Ectodermal cell (in vitro differentiated cells): ENCODE measurements around the gene SNX30.

ENCODE experiments used
- H3K27ac ChIP-seq: 2 replicates; pipeline ENCODE4 v1.7.0; 2013; ENCODE audit warnings: mild to moderate bottlenecking, low read depth, low read length; ENCODE audit not compliant: insufficient read depth, poor library complexity, severe bottlenecking
- H3K27me3 ChIP-seq: 2 replicates; pipeline ENCODE4 v1.7.0; 2013; ENCODE audit warnings: mild to moderate bottlenecking, low read length; ENCODE audit not compliant: insufficient read depth, control insufficient read depth, poor library complexity, severe bottlenecking
- H3K36me3 ChIP-seq: one replicate; pipeline ENCODE4 v1.7.0; 2013; ENCODE audit warnings: low read length; ENCODE audit not compliant: control insufficient read depth, insufficient read depth
- H3K4me1 ChIP-seq: one replicate; pipeline ENCODE4 v1.7.0; 2013; ENCODE audit warnings: low read length; ENCODE audit not compliant: control insufficient read depth, insufficient read depth
- H3K4me3 ChIP-seq: 2 replicates; pipeline ENCODE4 v1.7.0; 2013; ENCODE audit warnings: low read depth, low read length, control low read depth; ENCODE audit not compliant: insufficient read depth
- H3K9me3 ChIP-seq: 2 replicates; pipeline ENCODE4 v1.7.0; 2013; ENCODE audit warnings: mild to moderate bottlenecking, low read length, moderate library complexity; ENCODE audit not compliant: control insufficient read depth
- WGBS, 2 experiments: methylation state at CpG; one replicate each; pipeline ENCODE4 v1.1.7; 2013; ENCODE audit warnings: missing lambda C conversion rate in 2 of 2; 5-methylcytosine and 5-hydroxymethylcytosine counted together

Gene SNX30

DNA sequence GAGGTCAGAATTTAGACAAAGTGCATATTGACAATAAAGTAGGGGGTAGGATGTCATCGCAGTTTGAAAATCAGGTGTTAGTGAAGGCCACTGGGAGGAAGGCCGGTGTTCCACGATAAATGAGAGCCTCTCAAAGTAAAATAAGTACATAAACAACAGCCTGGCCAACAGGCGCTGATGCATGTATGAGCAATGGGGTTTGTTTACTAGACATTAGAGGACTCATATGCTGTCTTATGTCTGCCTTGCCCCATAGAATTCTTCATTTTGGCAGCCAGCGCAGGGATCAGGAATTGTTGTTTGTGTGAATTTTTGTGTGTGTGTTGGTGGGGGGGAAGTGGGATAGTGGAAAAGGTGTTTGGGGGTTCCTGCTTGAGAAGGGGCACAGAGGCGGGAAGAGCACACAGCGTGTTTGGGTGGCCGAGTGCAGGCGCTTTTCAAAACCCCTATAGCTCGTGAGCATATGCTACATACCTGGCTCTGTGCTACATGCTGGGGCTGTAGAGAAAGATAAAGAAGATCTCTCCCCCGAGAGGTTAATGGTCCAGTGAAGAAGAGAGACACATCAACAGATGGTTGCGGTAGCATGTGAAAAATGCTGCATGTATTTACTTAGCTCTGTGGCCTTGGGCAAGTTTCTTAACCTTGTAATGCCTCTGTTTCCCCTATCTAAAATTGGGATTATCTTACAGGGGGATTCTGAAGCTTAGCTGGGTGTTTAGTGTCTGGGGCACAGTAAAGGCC lies 11.5 kb downstream of the SNX30 start:
- H3K36me3 ChIP-seq = no peaks in the 10 kb centered on the region
- peaks cover 5% of the 10 kb centered on the region for H3K4me1 ChIP-seq
- H3K27ac ChIP-seq = no peak overlapping the region
- no peak overlapping the region for H3K4me3 ChIP-seq
- no peaks in the 10 kb centered on the region for H3K27me3 ChIP-seq
- no peaks in the 10 kb centered on the region for H3K9me3 ChIP-seq
- WGBS, 2 experiments = 94 to 97% methylated on average over 12 of the region's 12 CpGs

DNA sequence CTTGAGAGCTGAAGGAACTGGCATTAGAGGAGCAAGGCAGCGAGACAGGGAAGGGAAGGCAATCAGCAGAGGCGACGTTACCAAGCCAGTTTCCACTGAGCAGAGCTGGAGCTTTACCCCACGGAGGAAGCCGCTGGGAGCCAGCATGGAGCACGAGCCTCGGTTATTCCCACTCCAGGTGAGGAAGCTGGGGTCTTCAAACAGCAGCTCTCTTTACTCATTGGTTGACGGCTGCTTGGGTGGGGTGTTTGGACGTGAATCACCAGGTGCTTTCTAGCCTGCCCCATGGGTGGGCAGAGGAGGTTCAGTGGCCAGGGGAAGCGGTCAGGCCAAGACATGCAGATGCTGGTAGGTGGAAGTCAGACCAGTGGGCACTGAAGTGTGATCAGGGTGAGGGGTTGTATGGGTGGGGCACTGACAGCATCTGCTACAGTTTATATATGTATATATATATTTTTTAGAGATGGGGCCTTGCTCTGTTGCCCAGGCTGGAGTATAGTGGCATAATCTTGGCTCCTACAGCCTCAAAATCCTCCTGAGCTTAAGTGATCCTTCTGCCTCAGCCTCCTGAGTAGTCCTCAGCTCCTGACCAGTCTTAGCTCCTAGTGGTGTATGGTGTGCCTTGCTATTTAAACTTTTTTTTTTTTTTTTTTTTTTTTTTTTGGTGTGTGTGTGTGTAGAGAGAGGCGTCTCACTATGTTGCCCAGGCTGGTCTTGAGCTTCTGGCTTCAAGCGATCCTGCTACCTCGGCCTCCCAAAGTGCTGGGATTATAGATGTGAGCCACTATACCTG lies 12.4 kb downstream of the SNX30 start:
- WGBS, 2 experiments = 94 to 97% methylated on average over 13 of the region's 13 CpGs
- Histone ChIP-seq H3K27ac (no peak overlapping the region), H3K9me3 (no peaks in the 10 kb centered on the region), H3K36me3 (no peaks in the 10 kb centered on the region), H3K4me3 (no peak overlapping the region), H3K27me3 (no peaks in the 10 kb centered on the region), H3K4me1 (peaks cover 5% of the 10 kb centered on the region)

DNA sequence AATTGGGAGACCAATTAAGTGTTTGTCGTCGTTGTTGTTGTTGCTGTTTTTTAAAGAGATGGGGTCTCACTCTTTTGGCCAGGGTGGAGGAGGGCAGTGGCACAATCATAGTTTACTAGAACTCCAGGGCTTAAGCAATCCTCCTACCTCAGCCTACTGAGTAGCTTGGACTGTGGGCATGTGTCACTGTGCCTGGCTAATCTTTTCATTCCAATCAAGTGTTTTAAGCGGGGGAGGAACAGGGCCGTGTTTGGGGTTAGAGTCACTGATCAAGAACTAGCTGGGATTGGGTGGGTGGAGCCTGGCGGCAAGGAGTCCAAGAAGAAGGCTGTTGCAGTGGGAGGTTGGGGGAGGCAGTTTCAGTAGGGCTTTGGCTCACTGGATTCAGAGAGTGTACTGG lies 13.8 kb downstream of the SNX30 start:
- H3K9me3 ChIP-seq = no peaks in the 10 kb centered on the region
- H3K36me3 ChIP-seq = no peaks in the 10 kb centered on the region
- H3K27me3 ChIP-seq = no peaks in the 10 kb centered on the region
- no peak overlapping the region for H3K4me3 ChIP-seq
- H3K27ac ChIP-seq = no peak overlapping the region
- peaks cover 5% of the 10 kb centered on the region for H3K4me1 ChIP-seq
- WGBS, 2 experiments = 82 to 83% methylated on average over 5 of the region's 5 CpGs

DNA sequence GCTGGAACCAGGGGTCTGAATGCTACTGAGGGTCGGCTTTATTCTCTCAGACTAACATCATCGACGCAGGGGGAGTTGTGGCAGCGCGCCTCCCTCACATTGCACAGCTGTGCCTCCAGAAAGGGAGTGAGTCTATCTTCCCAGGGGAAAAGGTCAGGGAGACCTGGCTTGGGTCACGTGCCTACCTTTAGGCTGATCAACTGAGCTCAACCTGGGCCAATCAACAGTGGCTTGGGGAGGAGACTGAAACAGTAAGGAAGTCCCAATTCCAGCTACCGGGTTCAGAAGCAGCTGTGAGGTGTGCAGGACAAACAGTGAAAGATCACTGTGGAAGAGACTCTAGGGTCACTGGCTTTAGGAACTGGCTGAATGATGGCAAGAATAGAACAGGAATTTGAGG lies 14.3 kb downstream of the SNX30 start:
- Histone ChIP-seq H3K27me3 (no peaks in the 10 kb centered on the region), H3K27ac (no peak overlapping the region), H3K4me1 (peaks cover 5% of the 10 kb centered on the region), H3K36me3 (no peaks in the 10 kb centered on the region), H3K9me3 (no peaks in the 10 kb centered on the region), H3K4me3 (no peak overlapping the region)
- 78 to 79% methylated on average over 7 of the region's 7 CpGs for WGBS, 2 experiments

DNA sequence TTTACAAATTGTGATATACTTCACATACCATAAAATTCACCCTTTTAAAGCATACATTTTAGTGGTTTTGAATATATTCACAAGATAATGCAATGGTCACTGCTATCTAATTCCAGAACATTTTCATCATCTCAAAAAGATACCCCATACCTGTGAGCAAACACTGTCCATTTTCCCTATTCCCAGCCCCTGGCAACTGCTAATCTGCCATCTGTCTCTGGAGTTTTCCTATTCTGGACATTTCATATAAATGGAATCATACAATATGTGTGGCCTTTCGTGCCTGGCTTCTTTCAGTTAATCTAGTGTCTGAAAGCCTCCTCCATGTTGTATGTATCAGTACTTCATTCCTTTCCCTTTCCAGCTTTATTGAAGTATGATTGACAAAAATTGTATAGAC lies 14.7 kb downstream of the SNX30 start:
- WGBS, 2 experiments = 80% methylated on average over 1 of the region's 1 CpG; no CpG with 5 or more reads in 1 of the 2 experiments
- H3K27ac ChIP-seq = no peak overlapping the region

DNA sequence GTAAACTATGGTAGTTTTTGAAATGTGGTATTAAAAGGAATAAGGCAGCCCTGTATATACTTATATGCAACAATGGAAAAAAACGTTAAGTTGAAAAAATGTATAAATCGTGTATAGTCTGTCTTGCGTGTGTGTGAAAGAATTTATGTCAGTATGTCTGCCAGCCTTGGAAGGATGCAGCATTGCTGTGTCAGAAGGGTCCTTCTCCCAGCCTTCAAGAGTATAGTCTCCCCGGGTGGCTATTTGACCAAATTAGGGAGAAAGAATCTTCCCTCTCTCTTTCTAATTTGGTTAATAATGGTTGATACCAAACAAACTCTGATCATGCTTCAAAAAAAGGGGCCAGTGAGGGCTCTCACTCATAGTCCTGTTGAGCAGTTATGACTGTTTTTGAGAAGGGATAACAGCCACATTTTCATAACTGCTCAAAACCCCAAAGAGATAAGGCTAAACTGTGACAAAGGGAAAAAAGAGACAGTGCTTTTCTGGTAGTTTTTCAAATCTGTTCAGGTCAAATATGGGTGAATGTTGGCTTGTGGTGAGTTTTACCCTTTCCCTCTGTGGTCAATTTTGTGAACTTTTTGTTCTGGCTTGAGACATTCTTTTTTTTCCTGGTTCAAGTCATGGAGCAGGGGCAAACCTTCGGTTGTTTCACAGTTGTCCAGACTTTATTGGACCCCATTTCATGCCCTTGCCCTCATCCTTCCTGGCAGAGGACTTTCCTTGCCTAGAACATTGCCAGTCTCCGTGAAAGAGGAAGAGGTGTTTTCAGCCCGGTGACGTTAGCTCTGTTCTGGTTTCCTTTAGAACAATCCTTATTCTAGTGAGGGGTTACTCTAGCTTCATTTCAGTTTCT lies 21.0 kb downstream of the SNX30 start:
- WGBS, 2 experiments = 80 to 86% methylated on average over 8 of the region's 8 CpGs
- Histone ChIP-seq H3K27ac (no peak overlapping the region), H3K4me1 (no peaks in the 10 kb centered on the region), H3K9me3 (no peaks in the 10 kb centered on the region), H3K27me3 (no peaks in the 10 kb centered on the region), H3K36me3 (no peaks in the 10 kb centered on the region), H3K4me3 (no peak overlapping the region)

More for the DNA sequence above, 14.7 kb downstream of the SNX30 start:
- Histone ChIP-seq H3K4me1 (peaks cover 5% of the 10 kb centered on the region), H3K4me3 (no peak overlapping the region), H3K36me3 (no peaks in the 10 kb centered on the region), H3K27me3 (no peaks in the 10 kb centered on the region), H3K9me3 (no peaks in the 10 kb centered on the region)

DNA sequence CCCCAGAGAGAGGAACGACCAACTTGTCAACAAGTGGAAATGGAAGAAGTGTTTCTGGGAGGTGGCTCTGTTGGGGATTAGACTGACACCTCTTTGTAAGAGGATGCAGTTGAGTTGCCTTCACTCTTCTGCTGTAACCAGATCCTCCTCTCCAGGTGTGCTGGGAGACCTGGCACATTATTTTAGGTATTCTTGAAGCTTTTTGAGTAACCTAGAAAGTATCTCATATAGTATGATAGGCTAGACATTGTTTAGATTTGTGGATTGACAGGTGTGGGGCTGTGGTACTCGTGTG lies 21.6 kb downstream of the SNX30 start:
- no peaks in the 10 kb centered on the region for H3K4me1 ChIP-seq
- WGBS, 2 experiments = 69 to 79% methylated on average over 2 of the region's 2 CpGs
- H3K4me3 ChIP-seq = no peak overlapping the region
- no peaks in the 10 kb centered on the region for H3K27me3 ChIP-seq
- no peaks in the 10 kb centered on the region for H3K36me3 ChIP-seq
- no peaks in the 10 kb centered on the region for H3K9me3 ChIP-seq
- no peak overlapping the region for H3K27ac ChIP-seq

DNA sequence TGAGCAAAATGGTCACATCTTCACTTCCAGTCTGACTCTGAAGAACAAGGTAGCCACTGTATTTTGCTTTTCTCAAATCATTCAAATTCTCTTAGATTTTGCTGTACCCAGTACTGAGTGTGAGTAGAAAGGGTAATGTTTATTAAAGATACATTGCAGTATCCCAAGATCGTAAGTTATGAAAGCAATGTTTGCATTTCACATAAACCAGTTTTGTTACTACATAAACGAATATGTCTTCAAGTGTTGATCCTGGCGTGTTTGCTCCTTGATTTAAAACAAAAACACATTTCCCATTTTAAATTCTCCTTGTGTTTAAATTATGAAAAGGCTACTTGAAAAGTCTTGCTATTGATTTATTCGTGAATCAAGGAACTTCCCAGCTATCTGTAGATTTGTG lies 22.0 kb downstream of the SNX30 start:
- Histone ChIP-seq H3K36me3 (no peaks in the 10 kb centered on the region), H3K4me1 (no peaks in the 10 kb centered on the region), H3K27ac (no peak overlapping the region), H3K9me3 (no peaks in the 10 kb centered on the region), H3K4me3 (no peak overlapping the region), H3K27me3 (no peaks in the 10 kb centered on the region)
- 94% methylated on average over 4 of the region's 4 CpGs for WGBS, 2 experiments

DNA sequence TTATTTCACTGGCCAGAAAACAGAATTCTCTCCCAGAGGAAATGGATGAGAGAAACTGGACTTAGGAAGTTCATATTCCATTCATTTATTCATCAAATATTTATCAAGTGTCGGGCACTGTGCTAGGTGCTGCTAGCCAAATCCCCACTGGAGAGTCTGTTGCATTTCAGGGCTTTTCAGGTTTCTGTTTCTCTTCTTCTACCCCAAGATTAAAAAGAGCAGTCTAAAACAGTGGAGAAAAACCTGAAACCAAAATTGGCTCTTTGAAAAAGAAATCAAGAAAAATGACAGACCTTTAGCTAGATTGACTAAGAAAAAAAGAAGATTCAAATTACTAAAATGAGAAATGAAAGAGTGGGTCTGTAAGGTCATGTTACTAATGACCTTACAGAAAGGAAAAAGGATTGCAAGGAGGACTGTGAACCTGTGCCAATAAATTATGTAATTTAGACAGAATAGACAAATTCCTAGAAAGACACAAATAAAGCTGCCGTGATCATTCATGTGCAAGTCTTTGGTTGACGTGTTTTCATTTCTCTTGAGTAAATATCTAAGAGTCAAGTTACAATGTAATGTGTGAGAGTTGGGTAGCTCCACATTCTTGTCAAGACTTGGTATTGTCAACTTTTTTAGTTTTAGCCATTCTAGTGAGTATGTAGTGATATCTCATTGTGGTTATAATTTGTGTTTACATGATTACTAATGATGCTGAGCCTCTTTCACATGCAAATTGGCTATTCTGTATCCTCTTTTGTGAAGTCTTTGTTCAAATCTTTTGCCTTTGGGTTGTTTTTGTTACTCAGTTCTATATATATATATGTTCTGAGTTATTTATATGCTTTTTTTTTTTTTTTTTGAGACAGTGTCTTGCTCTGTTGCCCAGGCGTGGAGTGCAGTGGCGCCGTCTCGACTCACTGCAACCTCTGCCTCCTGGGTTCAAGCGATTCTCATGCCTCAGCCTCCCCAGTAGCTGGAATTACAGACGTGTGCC lies 23.7 kb downstream of the SNX30 start:
- Histone ChIP-seq H3K27ac (no peak overlapping the region), H3K27me3 (no peaks in the 10 kb centered on the region), H3K4me3 (no peak overlapping the region), H3K9me3 (no peaks in the 10 kb centered on the region), H3K4me1 (no peaks in the 10 kb centered on the region), H3K36me3 (no peaks in the 10 kb centered on the region)
- 96% methylated on average over 9 of the region's 9 CpGs for WGBS, 2 experiments
